ENCODE data around the gene GPR107. TPM values are rescaled to one million over a fixed set of nuclear protein-coding genes. Genes with fewer than 3 reads are reported as not detected.

GPR107 gene
- total and polyA plus RNA-seq, 12 donors: 8.9 to 45.9 (median 30.8) TPM

DNA sequence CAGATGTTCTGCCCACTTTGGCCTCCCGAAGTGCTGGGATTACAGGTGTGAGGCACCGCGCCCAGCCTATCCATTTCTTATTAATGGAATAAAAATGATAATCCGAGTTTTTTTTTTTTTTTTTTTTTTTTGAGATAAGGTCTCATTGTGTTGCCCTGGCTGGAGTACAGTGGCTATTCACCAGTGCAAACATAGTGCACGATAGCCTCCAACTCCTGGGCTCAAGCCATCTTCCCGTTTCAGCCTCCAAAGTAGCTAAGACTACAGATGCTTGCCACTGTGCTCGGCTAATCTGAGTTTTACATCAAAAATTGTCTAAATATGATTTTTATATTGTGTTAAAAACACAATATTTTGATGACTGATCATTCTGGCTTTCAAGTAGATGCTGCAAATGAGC, 6.6 kb downstream of the GPR107 start:
- H3K36me3 ChIP-seq (replicated peaks in 1 of 2): no peaks in the 10 kb centered on the region
- no peak overlapping the region for H3K27ac ChIP-seq
- no peaks in the 10 kb centered on the region for H3K27me3 ChIP-seq
- no peak for DNase-seq
- peaks cover 0 to 6% of the 10 kb centered on the region in 2 donors for H3K4me1 ChIP-seq (replicated peaks in 1 of 2)
- WGBS, 4 donors: 82 to 88% (median 85%) methylated on average over 7 of the region's 7 CpGs
- H3K4me3 ChIP-seq: no peak overlapping the region
- intact Hi-C loops (cut with DNase I): no loop called here
- no peaks in the 10 kb centered on the region for H3K9me3 ChIP-seq (replicated peaks in 1 of 3)
- TF ChIP-seq CTCF (IDR thresholded peaks at IDR 0.05): no peak
- TF ChIP-seq POLR2A (IDR thresholded peaks at IDR 0.05): no peak

DNA sequence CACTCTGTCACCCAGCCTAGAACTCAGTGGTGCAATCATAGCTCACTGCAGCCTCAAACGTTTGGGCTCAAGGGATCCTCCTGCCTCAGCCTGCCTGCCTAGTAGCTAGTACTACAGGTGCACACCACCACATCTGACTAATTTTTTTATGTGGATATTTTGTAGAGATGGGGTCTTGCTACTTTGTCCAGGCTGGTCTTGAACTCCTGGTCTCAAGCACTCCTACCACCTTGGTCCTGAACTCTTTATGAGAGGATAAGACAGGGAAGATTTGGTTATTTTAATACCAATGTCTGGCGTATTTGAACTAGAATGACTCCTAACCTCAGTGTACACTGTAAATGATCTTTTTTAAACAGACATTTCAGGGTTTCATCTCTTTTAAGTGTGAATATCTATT, 9.0 kb downstream of the GPR107 start:
- 62 to 73% (median 67%) methylated on average over 2 of the region's 2 CpGs for WGBS, 4 donors
- no peak for DNase-seq
- H3K36me3 ChIP-seq (replicated peaks in 1 of 2): no peaks in the 10 kb centered on the region
- intact Hi-C loops (cut with DNase I): no loop called here
- TF ChIP-seq POLR2A (IDR thresholded peaks at IDR 0.05) (no peak), CTCF (IDR thresholded peaks at IDR 0.05) (no peak)
- H3K27me3 ChIP-seq: no peaks in the 10 kb centered on the region
- H3K9me3 ChIP-seq (replicated peaks in 1 of 3): no peaks in the 10 kb centered on the region
- no peak overlapping the region for H3K4me3 ChIP-seq
- H3K4me1 ChIP-seq (replicated peaks in 1 of 2): peaks cover 0 to 12% of the 10 kb centered on the region in 2 donors
- no peak overlapping the region for H3K27ac ChIP-seq

DNA sequence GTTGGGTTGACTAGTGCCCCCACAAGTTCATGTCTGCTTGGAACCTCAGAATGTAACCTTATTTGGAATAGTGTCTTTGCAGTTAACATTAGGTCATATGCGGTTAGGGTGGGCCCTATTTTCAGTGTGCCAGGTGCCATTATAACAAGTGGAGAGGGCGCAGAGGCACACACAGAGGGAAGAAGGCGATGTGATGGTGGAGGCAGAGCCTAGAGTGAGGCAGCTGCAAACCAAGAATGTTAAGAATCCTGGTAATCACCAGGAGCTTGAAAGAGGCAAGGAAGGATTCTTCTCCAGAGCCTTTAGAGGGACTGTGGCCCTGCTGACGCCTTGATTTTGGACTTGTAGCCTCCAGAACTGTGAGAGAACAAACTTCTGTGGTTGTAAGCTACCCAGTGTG, 10.9 kb downstream of the GPR107 start:
- no peaks in the 10 kb centered on the region for H3K27me3 ChIP-seq
- no peak for DNase-seq
- WGBS, 4 donors: 96 to 100% (median 97%) methylated on average over 4 of the region's 4 CpGs
- intact Hi-C loops (cut with DNase I): no loop called here
- no peak overlapping the region for H3K4me3 ChIP-seq
- H3K36me3 ChIP-seq (replicated peaks in 1 of 2): no peaks in the 10 kb centered on the region
- peaks cover 0 to 27% of the 10 kb centered on the region in 2 donors for H3K4me1 ChIP-seq (replicated peaks in 1 of 2)
- no peaks in the 10 kb centered on the region for H3K9me3 ChIP-seq (replicated peaks in 1 of 3)
- H3K27ac ChIP-seq: no peak overlapping the region
- TF ChIP-seq CTCF (IDR thresholded peaks at IDR 0.05): no peak
- no peak for TF ChIP-seq POLR2A (IDR thresholded peaks at IDR 0.05)

GRCh38 chr9:130069048-130069447, 15.3 kb downstream of the GPR107 start:
- peak overlapping the region in 1 of 5 donors; percentile 64 for H3K27ac ChIP-seq
- 79 to 100% (median 91%) methylated on average over 1 of the region's 1 CpG for WGBS, 4 donors
- DNase-seq: no peak
- H3K36me3 ChIP-seq (replicated peaks in 1 of 2): no peaks in the 10 kb centered on the region
- H3K4me1 ChIP-seq (replicated peaks in 1 of 2): peaks cover 11 to 36% of the 10 kb centered on the region in 2 donors
- no peaks in the 10 kb centered on the region for H3K27me3 ChIP-seq
- H3K9me3 ChIP-seq (replicated peaks in 1 of 3): no peaks in the 10 kb centered on the region
- TF ChIP-seq POLR2A (IDR thresholded peaks at IDR 0.05): no peak
- TF ChIP-seq CTCF (IDR thresholded peaks at IDR 0.05): no peak
- no peak overlapping the region for H3K4me3 ChIP-seq
- intact Hi-C loops (cut with DNase I): no loop called here
